ENCODE measurements around the gene MDGA2.

- TF ChIP-seq CTCF (IDR thresholded peaks at IDR 0.05) (no peak), POLR2A (IDR thresholded peaks at IDR 0.05) (no peak)
These were observed 125.5 kb downstream of the MDGA2 start for GRCh38 chr14:47549886-47550285.
